MM.1S (cell line): ENCODE data around the gene GRB10.

Experiments used
- DNase-seq: peaks from one replicate; pipeline ENCODE4 v3.0.0-alpha.2; 2015
- H2AFZ ChIP-seq: fragments of 300-600 bp; sonication (generic); 2 replicates; pipeline ENCODE4 v1.6.0; 2016; ENCODE audit warnings: antibody characterized with exemption, low read length
- H3F3A ChIP-seq: fragments of 300-600 bp; sonication (generic); 2 replicates; pipeline ENCODE4 v1.6.1; 2016; ENCODE audit warnings: mild to moderate bottlenecking, antibody characterized with exemption, low read length, moderate library complexity, mixed read lengths; ENCODE audit not compliant: insufficient read depth
- H3K27ac ChIP-seq: fragments of 300-600 bp; sonication (generic); 2 replicates; pipeline ENCODE4 v1.5.1; 2016; ENCODE audit warnings: mild to moderate bottlenecking, low read length
- H3K27me3 ChIP-seq: fragments of 300-600 bp; sonication (generic); replicated peaks from 2 replicates; pipeline ENCODE4 v1.6.0; 2016; ENCODE audit warnings: low read length; ENCODE audit not compliant: insufficient read depth
- H3K36me3 ChIP-seq: fragments of 300-600 bp; sonication (generic); replicated peaks from 2 replicates; pipeline ENCODE4 v1.6.1; 2016; ENCODE audit warnings: mild to moderate bottlenecking, low read length, mixed read lengths; ENCODE audit not compliant: insufficient read depth
- H3K4me1 ChIP-seq: fragments of 300-600 bp; sonication (generic); 2 replicates; pipeline ENCODE4 v1.6.1; 2016; ENCODE audit warnings: low read length, mixed read lengths
- H3K4me2 ChIP-seq: fragments of 300-600 bp; sonication (generic); 2 replicates; pipeline ENCODE4 v1.6.0; 2016; ENCODE audit warnings: low read depth, low read length
- H3K4me3 ChIP-seq: fragments of 300-600 bp; sonication (generic); 2 replicates; pipeline ENCODE4 v1.5.1; 2016; ENCODE audit warnings: low read length, mixed read lengths
- H3K79me2 ChIP-seq: fragments of 300-600 bp; sonication (generic); 2 replicates; pipeline ENCODE4 v1.6.1; 2016; ENCODE audit warnings: mixed run types, low read length, mixed read lengths
- H3K9ac ChIP-seq: fragments of 300-600 bp; sonication (generic); 2 replicates; pipeline ENCODE4 v1.6.1; 2016; ENCODE audit warnings: low read length, mixed read lengths
- H3K9me2 ChIP-seq: fragments of 300-600 bp; sonication (generic); replicated peaks from 2 replicates; pipeline ENCODE4 v1.6.1; 2016; ENCODE audit warnings: mild to moderate bottlenecking, low read length, mixed read lengths; ENCODE audit not compliant: insufficient read depth
- H3K9me3 ChIP-seq: fragments of 300-600 bp; sonication (generic); replicated peaks from 2 replicates; pipeline ENCODE4 v1.6.1; 2016; ENCODE audit warnings: mild to moderate bottlenecking, low read length, mixed read lengths; ENCODE audit not compliant: insufficient read depth
- H4K20me1 ChIP-seq: fragments of 300-600 bp; sonication (generic); 2 replicates; pipeline ENCODE4 v1.6.1; 2016; ENCODE audit warnings: mild to moderate bottlenecking, low read length, moderate library complexity, mixed read lengths; ENCODE audit not compliant: insufficient read depth
- EZH2 ChIP-seq: fragments of 300-600 bp; sonication (generic); optimal IDR thresholded peaks from 2 replicates; pipeline ENCODE3; 2017; ENCODE audit warnings: low read depth, mild to moderate bottlenecking, antibody characterized with exemption, low read length, mixed read lengths
- EZH2phosphoT487 ChIP-seq: fragments of 300-600 bp; sonication (generic); IDR thresholded peaks from 2 replicates; pipeline ENCODE4 v1.6.1; 2018; ENCODE audit warnings: antibody characterized with exemption, low read length
- TF ChIP-seq, protein P1 (sequence below): fragments of 300-600 bp; sonication (generic); IDR thresholded peaks from 2 replicates; pipeline ENCODE4 v1.5.1; 2016; ENCODE audit warnings: antibody characterized with exemption, low read length, mixed read lengths

GRB10 gene

DNA sequence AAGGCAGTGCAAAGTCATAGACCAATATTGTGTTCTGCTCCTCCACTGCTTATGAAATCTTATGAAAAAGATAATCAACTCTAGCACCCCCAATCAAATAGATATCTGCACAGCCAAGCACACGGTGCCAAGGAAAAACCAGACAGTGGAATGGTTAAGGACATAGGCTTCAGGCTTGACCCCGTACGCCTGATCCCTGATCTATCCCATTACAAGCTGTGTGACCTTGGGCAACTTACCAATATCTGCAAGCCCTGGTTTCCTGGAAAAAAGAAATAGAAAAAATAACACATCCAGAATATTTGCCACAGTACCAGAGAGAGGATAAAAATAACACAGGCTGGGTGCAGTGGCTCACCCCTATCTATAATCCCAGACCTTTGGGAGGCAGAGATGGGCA lies 56.9 kb downstream of the GRB10 start:
- Histone ChIP-seq H3K36me3 (no peaks in the 10 kb centered on the region), H3K79me2 (no peaks in the 10 kb centered on the region), H3K9me2 (no peaks in the 10 kb centered on the region), H3K27me3 (no peaks in the 10 kb centered on the region), H2AFZ (no peak overlapping the region), H4K20me1 (no peaks in the 10 kb centered on the region), H3K4me3 (no peak overlapping the region), H3F3A (no peaks in the 10 kb centered on the region), H3K4me1 (no peaks in the 10 kb centered on the region), H3K9me3 (no peaks in the 10 kb centered on the region), H3K9ac (no peak overlapping the region), H3K27ac (no peak overlapping the region), H3K4me2 (no peak overlapping the region)
- TF ChIP-seq EZH2 (no peak), EZH2phosphoT487 (no peak)
- TF ChIP-seq, protein P1, sequence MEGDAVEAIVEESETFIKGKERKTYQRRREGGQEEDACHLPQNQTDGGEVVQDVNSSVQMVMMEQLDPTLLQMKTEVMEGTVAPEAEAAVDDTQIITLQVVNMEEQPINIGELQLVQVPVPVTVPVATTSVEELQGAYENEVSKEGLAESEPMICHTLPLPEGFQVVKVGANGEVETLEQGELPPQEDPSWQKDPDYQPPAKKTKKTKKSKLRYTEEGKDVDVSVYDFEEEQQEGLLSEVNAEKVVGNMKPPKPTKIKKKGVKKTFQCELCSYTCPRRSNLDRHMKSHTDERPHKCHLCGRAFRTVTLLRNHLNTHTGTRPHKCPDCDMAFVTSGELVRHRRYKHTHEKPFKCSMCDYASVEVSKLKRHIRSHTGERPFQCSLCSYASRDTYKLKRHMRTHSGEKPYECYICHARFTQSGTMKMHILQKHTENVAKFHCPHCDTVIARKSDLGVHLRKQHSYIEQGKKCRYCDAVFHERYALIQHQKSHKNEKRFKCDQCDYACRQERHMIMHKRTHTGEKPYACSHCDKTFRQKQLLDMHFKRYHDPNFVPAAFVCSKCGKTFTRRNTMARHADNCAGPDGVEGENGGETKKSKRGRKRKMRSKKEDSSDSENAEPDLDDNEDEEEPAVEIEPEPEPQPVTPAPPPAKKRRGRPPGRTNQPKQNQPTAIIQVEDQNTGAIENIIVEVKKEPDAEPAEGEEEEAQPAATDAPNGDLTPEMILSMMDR = no peak
- no peak for DNase-seq

- no peak overlapping the region for H2AFZ ChIP-seq
- no peak for DNase-seq
- no peak overlapping the region for H3K4me3 ChIP-seq
- H3K9me3 ChIP-seq = no peaks in the 10 kb centered on the region
- H3K79me2 ChIP-seq = no peaks in the 10 kb centered on the region
- no peaks in the 10 kb centered on the region for H3K4me1 ChIP-seq
- no peak overlapping the region for H3K9ac ChIP-seq
- no peak overlapping the region for H3K4me2 ChIP-seq
- no peaks in the 10 kb centered on the region for H3K36me3 ChIP-seq
- H3K9me2 ChIP-seq = no peaks in the 10 kb centered on the region
- no peaks in the 10 kb centered on the region for H3F3A ChIP-seq
- H4K20me1 ChIP-seq = no peaks in the 10 kb centered on the region
- H3K27ac ChIP-seq = no peak overlapping the region
- H3K27me3 ChIP-seq = no peaks in the 10 kb centered on the region
- TF ChIP-seq EZH2phosphoT487 = no peak
- TF ChIP-seq EZH2 = no peak
Observed at GRCh38 chr7:50724526-50725520, 57.9 kb downstream of the GRB10 start.

GRCh38 chr7:50723888-50724287 lies 58.8 kb downstream of the GRB10 start:
- Histone ChIP-seq H4K20me1 (no peaks in the 10 kb centered on the region), H3K9me3 (no peaks in the 10 kb centered on the region), H3K4me1 (no peaks in the 10 kb centered on the region), H3K4me3 (no peak overlapping the region), H2AFZ (no peak overlapping the region), H3K9ac (no peak overlapping the region), H3F3A (no peaks in the 10 kb centered on the region), H3K9me2 (no peaks in the 10 kb centered on the region), H3K4me2 (no peak overlapping the region), H3K27me3 (no peaks in the 10 kb centered on the region), H3K36me3 (no peaks in the 10 kb centered on the region), H3K27ac (no peak overlapping the region), H3K79me2 (no peaks in the 10 kb centered on the region)
- no peak for DNase-seq
- TF ChIP-seq, protein P1 = no peak
- TF ChIP-seq EZH2 (no peak), EZH2phosphoT487 (no peak)

DNA sequence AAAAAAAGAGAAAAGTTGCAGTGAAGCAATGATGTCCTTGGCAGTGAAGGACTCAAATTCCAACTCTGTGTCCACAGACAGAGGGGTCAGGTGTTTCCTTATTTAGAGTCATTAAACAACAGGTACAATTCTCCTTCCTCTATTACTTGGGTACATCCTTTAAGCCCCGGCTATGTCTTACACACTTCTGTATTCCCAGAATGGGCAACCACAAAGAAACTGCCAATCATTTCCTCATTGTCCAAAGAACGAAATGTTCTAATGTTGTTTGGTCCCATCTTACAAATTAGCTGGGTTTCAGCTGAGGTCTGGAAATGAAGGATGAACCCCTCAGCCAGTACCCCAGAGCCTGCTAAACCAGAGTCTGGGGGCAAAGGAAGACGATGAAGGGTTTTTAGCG lies 59.5 kb downstream of the GRB10 start:
- Histone ChIP-seq H3K27ac (no peak overlapping the region), H3K36me3 (no peaks in the 10 kb centered on the region), H3F3A (no peaks in the 10 kb centered on the region), H3K27me3 (no peaks in the 10 kb centered on the region), H3K9ac (no peak overlapping the region), H3K4me2 (no peak overlapping the region), H3K4me1 (no peaks in the 10 kb centered on the region), H2AFZ (no peak overlapping the region), H3K9me2 (no peaks in the 10 kb centered on the region), H3K4me3 (no peak overlapping the region), H4K20me1 (no peaks in the 10 kb centered on the region), H3K9me3 (no peaks in the 10 kb centered on the region), H3K79me2 (no peaks in the 10 kb centered on the region)
- TF ChIP-seq EZH2phosphoT487 (no peak), EZH2 (no peak)
- TF ChIP-seq, protein P1 = no peak
- DNase-seq = no peak
